Measurements from ENCODE around the gene CENPA. TPM values are rescaled to one million over a fixed set of nuclear protein-coding genes. Genes with fewer than 3 reads are reported as not detected.
A peak's percentile ranks its signal among the peaks of the same experiment; 100 is the strongest.

The CENPA gene
- total RNA-seq, 1 experiment from 2014 or later: 38.4 TPM

DNA sequence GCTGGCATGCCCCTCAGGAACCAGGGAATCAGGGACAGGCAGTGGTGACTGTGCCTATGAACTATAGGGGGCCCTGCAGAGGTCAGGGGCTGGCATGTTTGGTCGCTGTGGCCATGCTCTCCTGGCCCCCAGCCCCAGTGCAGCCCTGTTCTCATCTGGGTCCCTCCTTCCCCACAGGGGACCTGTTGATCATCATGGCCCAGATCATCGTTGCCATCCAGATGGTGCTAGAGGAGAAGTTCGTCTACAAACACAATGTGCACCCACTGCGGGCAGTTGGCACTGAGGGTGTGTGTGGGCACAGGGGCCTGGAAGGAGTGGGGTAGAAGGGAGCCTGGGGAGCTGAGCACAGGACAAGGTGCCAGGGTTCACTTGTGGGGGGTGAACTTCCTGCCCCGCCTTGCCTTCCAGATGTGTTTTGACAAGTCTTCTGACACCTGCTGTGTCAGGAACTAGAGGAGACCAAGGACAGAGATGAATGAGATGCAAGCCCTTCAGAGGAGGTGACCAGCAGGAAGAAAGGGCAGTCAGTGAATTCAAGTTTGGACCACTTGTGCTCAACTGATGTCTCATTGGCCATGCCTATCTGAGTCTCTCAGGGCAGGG lies 9.6 kb upstream of the CENPA start:
- intact Hi-C loops (cut with micrococcal nuclease; ENCODE audit: unreplicated experiment): no loop called here
- no peaks in the 10 kb centered on the region for H3K9me3 ChIP-seq
- no peak for DNase-seq
- peaks cover 14% of the 10 kb centered on the region for H3K4me1 Mint-ChIP-seq (ENCODE audit: low read depth, unreplicated experiment)
- ChIA-PET CTCF (no interaction called here), POLR2A (no interaction called here)
- BruUV-seq (replicated peaks): no TSS peak
- TF ChIP-seq, protein P1, sequence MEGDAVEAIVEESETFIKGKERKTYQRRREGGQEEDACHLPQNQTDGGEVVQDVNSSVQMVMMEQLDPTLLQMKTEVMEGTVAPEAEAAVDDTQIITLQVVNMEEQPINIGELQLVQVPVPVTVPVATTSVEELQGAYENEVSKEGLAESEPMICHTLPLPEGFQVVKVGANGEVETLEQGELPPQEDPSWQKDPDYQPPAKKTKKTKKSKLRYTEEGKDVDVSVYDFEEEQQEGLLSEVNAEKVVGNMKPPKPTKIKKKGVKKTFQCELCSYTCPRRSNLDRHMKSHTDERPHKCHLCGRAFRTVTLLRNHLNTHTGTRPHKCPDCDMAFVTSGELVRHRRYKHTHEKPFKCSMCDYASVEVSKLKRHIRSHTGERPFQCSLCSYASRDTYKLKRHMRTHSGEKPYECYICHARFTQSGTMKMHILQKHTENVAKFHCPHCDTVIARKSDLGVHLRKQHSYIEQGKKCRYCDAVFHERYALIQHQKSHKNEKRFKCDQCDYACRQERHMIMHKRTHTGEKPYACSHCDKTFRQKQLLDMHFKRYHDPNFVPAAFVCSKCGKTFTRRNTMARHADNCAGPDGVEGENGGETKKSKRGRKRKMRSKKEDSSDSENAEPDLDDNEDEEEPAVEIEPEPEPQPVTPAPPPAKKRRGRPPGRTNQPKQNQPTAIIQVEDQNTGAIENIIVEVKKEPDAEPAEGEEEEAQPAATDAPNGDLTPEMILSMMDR (IDR thresholded peaks at IDR 0.05; ENCODE audit: insufficient read depth in 1 of 2, low read depth in 1 of 2, low read length in 1 of 2, severe bottlenecking in 1 of 2, unreplicated experiment in 1 of 2): no peak
- H3K9me3 Mint-ChIP-seq (ENCODE audit: unreplicated experiment): no peaks in the 10 kb centered on the region
- no peaks in the 10 kb centered on the region for H3K27me3 ChIP-seq (replicated peaks; ENCODE audit: control insufficient read depth, insufficient read depth, low read length)
- H3K4me3 ChIP-seq (ENCODE audit: low read depth, low read length): no peak overlapping the region
- no peak overlapping the region for H3K4me3 Mint-ChIP-seq (ENCODE audit: unreplicated experiment)
- H3K27ac Mint-ChIP-seq (ENCODE audit: unreplicated experiment): peak overlapping the region; percentile 25
- peaks cover 71% of the 10 kb centered on the region for H3K36me3 Mint-ChIP-seq (ENCODE audit: insufficient read depth, unreplicated experiment)
- peaks cover 6% of the 10 kb centered on the region for H3K4me1 ChIP-seq
- H3K36me3 ChIP-seq (ENCODE audit: control insufficient read depth, insufficient read depth, low read length): peaks cover 2% of the 10 kb centered on the region
- no peaks in the 10 kb centered on the region for H3K27me3 Mint-ChIP-seq (ENCODE audit: insufficient read depth, unreplicated experiment)

DNA sequence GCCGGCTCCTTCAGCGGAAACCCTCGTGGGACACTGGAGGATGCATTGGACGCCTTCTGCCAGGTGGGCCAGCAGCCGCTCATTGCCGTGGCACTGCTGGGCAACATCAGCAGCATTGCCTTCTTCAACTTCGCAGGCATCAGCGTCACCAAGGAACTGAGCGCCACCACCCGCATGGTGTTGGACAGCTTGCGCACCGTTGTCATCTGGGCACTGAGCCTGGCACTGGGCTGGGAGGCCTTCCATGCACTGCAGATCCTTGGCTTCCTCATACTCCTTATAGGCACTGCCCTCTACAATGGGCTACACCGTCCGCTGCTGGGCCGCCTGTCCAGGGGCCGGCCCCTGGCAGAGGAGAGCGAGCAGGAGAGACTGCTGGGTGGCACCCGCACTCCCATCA lies 7.8 kb upstream of the CENPA start:
- Histone ChIP-seq H3K9me3 (no peaks in the 10 kb centered on the region), H3K27me3 (replicated peaks; ENCODE audit: control insufficient read depth, insufficient read depth, low read length) (no peaks in the 10 kb centered on the region), H3K4me3 (ENCODE audit: low read depth, low read length) (no peak overlapping the region), H3K36me3 (ENCODE audit: control insufficient read depth, insufficient read depth, low read length) (peaks cover 2% of the 10 kb centered on the region), H3K4me1 (no peaks in the 10 kb centered on the region)
- BruUV-seq (replicated peaks): no TSS peak
- no peak overlapping the region for H3K27ac Mint-ChIP-seq (ENCODE audit: unreplicated experiment)
- no peaks in the 10 kb centered on the region for H3K27me3 Mint-ChIP-seq (ENCODE audit: insufficient read depth, unreplicated experiment)
- peaks cover 69% of the 10 kb centered on the region for H3K36me3 Mint-ChIP-seq (ENCODE audit: insufficient read depth, unreplicated experiment)
- TF ChIP-seq, protein P1 (IDR thresholded peaks at IDR 0.05; ENCODE audit: insufficient read depth in 1 of 2, low read depth in 1 of 2, low read length in 1 of 2, severe bottlenecking in 1 of 2, unreplicated experiment in 1 of 2): no peak
- no peak for DNase-seq
- H3K4me3 Mint-ChIP-seq (ENCODE audit: unreplicated experiment): no peak overlapping the region
- ChIA-PET CTCF (no interaction called here), POLR2A (no interaction called here)
- H3K4me1 Mint-ChIP-seq (ENCODE audit: low read depth, unreplicated experiment): no peaks in the 10 kb centered on the region
- intact Hi-C loops (cut with micrococcal nuclease; ENCODE audit: unreplicated experiment): no loop called here
- H3K9me3 Mint-ChIP-seq (ENCODE audit: unreplicated experiment): no peaks in the 10 kb centered on the region

DNA sequence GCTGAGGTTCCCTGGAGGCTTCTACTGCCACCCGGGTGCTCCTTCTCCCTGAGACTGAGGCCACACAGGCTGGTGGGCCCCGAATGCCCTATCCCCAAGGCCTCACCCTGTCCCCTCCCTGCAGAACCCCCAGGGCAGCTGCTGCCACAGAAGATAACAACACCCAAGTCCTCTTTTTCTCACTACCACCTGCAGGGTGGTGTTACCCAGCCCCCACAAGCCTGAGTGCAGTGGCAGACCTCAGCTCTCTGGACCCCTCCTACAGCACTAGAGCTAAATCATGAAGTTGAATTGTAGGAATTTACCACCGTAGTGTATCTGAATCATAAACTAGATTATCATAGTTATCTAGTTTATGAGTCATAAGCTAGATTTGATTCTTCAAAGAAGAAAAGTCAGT lies 7.3 kb upstream of the CENPA start:
- no peak overlapping the region for H3K4me3 ChIP-seq (ENCODE audit: low read depth, low read length)

More for the DNA sequence above, 7.3 kb upstream of the CENPA start:
- peaks cover 2% of the 10 kb centered on the region for H3K36me3 ChIP-seq (ENCODE audit: control insufficient read depth, insufficient read depth, low read length)
- Mint-ChIP-seq H3K27ac (ENCODE audit: unreplicated experiment) (no peak overlapping the region), H3K4me3 (ENCODE audit: unreplicated experiment) (no peak overlapping the region), H3K9me3 (ENCODE audit: unreplicated experiment) (no peaks in the 10 kb centered on the region), H3K27me3 (ENCODE audit: insufficient read depth, unreplicated experiment) (no peaks in the 10 kb centered on the region), H3K36me3 (ENCODE audit: insufficient read depth, unreplicated experiment) (peaks cover 70% of the 10 kb centered on the region), H3K4me1 (ENCODE audit: low read depth, unreplicated experiment) (no peaks in the 10 kb centered on the region)
- intact Hi-C loops (cut with micrococcal nuclease; ENCODE audit: unreplicated experiment): no loop called here
- no peaks in the 10 kb centered on the region for H3K9me3 ChIP-seq
- TF ChIP-seq, protein P1 (IDR thresholded peaks at IDR 0.05; ENCODE audit: insufficient read depth in 1 of 2, low read depth in 1 of 2, low read length in 1 of 2, severe bottlenecking in 1 of 2, unreplicated experiment in 1 of 2): no peak
- no peak for DNase-seq
- no TSS peak for BruUV-seq (replicated peaks)
- ChIA-PET CTCF (no interaction called here), POLR2A (no interaction called here)
- H3K4me1 ChIP-seq: no peaks in the 10 kb centered on the region
- no peaks in the 10 kb centered on the region for H3K27me3 ChIP-seq (replicated peaks; ENCODE audit: control insufficient read depth, insufficient read depth, low read length)
